H9 (cell line): Measurements from ENCODE around the gene LRRC61. TPM values are rescaled to one million over a fixed set of nuclear protein-coding genes. Genes with fewer than 3 reads are reported as not detected.

Experiments used
- DNase-seq: peaks from one replicate; pipeline ENCODE4 v3.0.0-alpha.2; 2017
- H2AFZ ChIP-seq: one replicate; pipeline ENCODE4 v1.6.1; 2013; ENCODE audit warnings: mild to moderate bottlenecking, low read length, control low read depth, moderate library complexity
- H2AK5ac ChIP-seq: 2 replicates; pipeline ENCODE4 v1.6.1; 2013; ENCODE audit warnings: low read length, control low read depth, mixed read lengths; ENCODE audit not compliant: insufficient read length
- H2BK120ac ChIP-seq: one replicate; pipeline ENCODE4 v1.6.1; 2013; ENCODE audit warnings: low read depth, mild to moderate bottlenecking, low read length, control low read depth, inconsistent platforms; ENCODE audit not compliant: poor library complexity, severe bottlenecking
- H2BK12ac ChIP-seq: 2 replicates; pipeline ENCODE4 v1.6.1; 2013; ENCODE audit warnings: low read length, control low read depth, mixed read lengths, low read depth; ENCODE audit not compliant: insufficient read length
- H2BK15ac ChIP-seq: 2 replicates; pipeline ENCODE4 v1.6.1; 2013; ENCODE audit warnings: low read depth, low read length, control low read depth
- H2BK20ac ChIP-seq: one replicate; pipeline ENCODE4 v1.6.1; 2013; ENCODE audit warnings: low read depth, mild to moderate bottlenecking, low read length, control low read depth, inconsistent platforms; ENCODE audit not compliant: poor library complexity, severe bottlenecking
- H2BK5ac ChIP-seq: 2 replicates; pipeline ENCODE4 v1.6.1; 2013; ENCODE audit warnings: low read length, control low read depth, mixed read lengths; ENCODE audit not compliant: insufficient read length
- H3K14ac ChIP-seq: 2 replicates; pipeline ENCODE4 v1.6.1; 2013; ENCODE audit warnings: low read length, control low read depth; ENCODE audit not compliant: insufficient read depth
- H3K18ac ChIP-seq: 2 replicates; pipeline ENCODE4 v1.6.1; 2013; ENCODE audit warnings: low read depth, mild to moderate bottlenecking, mixed read lengths, low read length, control low read depth; ENCODE audit not compliant: insufficient read length
- H3K23ac ChIP-seq: 2 replicates; pipeline ENCODE4 v1.6.1; 2013; ENCODE audit warnings: low read length, control low read depth, mixed read lengths, low read depth; ENCODE audit not compliant: insufficient read length
- H3K23me2 ChIP-seq: 2 replicates; pipeline ENCODE4 v1.6.1; 2013; ENCODE audit warnings: low read depth, mild to moderate bottlenecking, mixed read lengths, low read length, control low read depth; ENCODE audit not compliant: insufficient read length, poor library complexity, severe bottlenecking
- H3K27ac ChIP-seq: 2 replicates; pipeline ENCODE4 v1.5.1; 2013; ENCODE audit warnings: low read length, control low read depth, mixed read lengths, low read depth; ENCODE audit not compliant: insufficient read length
- H3K27me3 ChIP-seq: 2 replicates; pipeline ENCODE4 v1.6.1; 2013; ENCODE audit warnings: low read length, control low read depth, inconsistent platforms; ENCODE audit not compliant: insufficient read depth
- H3K4ac ChIP-seq: 2 replicates; pipeline ENCODE4 v1.6.1; 2013; ENCODE audit warnings: low read depth, mild to moderate bottlenecking, control low read depth, inconsistent platforms, low read length, moderate library complexity
- H3K4me1 ChIP-seq: 2 replicates; pipeline ENCODE4 v1.6.1; 2013; ENCODE audit warnings: low read length, control low read depth, inconsistent platforms; ENCODE audit not compliant: insufficient read depth
- H3K4me2 ChIP-seq: 2 replicates; pipeline ENCODE4 v1.6.1; 2013; ENCODE audit warnings: low read length, control low read depth, mixed read lengths; ENCODE audit not compliant: insufficient read length, insufficient read depth
- H3K56ac ChIP-seq: 2 replicates; pipeline ENCODE4 v1.6.1; 2013; ENCODE audit warnings: low read depth, mild to moderate bottlenecking, mixed read lengths, low read length, control low read depth; ENCODE audit not compliant: insufficient read length
- H3K79me1 ChIP-seq: 2 replicates; pipeline ENCODE4 v1.6.1; 2013; ENCODE audit warnings: low read depth, mild to moderate bottlenecking, moderate library complexity, low read length, control low read depth, inconsistent platforms; ENCODE audit not compliant: insufficient read depth, poor library complexity, severe bottlenecking
- H3K79me2 ChIP-seq: 2 replicates; pipeline ENCODE4 v1.6.1; 2013; ENCODE audit warnings: low read length, control low read depth, inconsistent platforms; ENCODE audit not compliant: insufficient read depth
- H3K9ac ChIP-seq: 2 replicates; pipeline ENCODE4 v1.6.1; 2013; ENCODE audit warnings: low read length, control low read depth, mixed read lengths; ENCODE audit not compliant: insufficient read length; ENCODE audit errors: extremely low read depth
- H3K9me3 ChIP-seq: one replicate; pipeline ENCODE4 v1.6.1; 2013; ENCODE audit warnings: low read depth, low read length, inconsistent platforms; ENCODE audit not compliant: control insufficient read depth
- H3T11ph ChIP-seq: one replicate; pipeline ENCODE4 v1.6.1; 2013; ENCODE audit warnings: mild to moderate bottlenecking, low read length, control low read depth, inconsistent platforms
- H4K20me1 ChIP-seq: one replicate; pipeline ENCODE4 v1.6.1; 2013; ENCODE audit not compliant: control insufficient read depth, insufficient read length, insufficient read depth
- H4K5ac ChIP-seq: 2 replicates; pipeline ENCODE4 v1.6.1; 2013; ENCODE audit warnings: low read depth, mild to moderate bottlenecking, mixed read lengths, low read length, control low read depth; ENCODE audit not compliant: insufficient read length
- H4K8ac ChIP-seq: replicated peaks from 2 replicates; pipeline ENCODE4 v1.6.1; 2013; ENCODE audit warnings: low read length, control low read depth, mixed read lengths, low read depth; ENCODE audit not compliant: insufficient read length
- H4K91ac ChIP-seq: 2 replicates; pipeline ENCODE4 v1.6.1; 2013; ENCODE audit warnings: low read depth, mild to moderate bottlenecking, moderate library complexity, mixed read lengths, low read length, control low read depth; ENCODE audit not compliant: insufficient read length
- H3K27ac Mint-ChIP-seq, 3 experiments: 2 replicates in 2 of 3; 3 replicates in 1 of 3; pipeline ENCODE4 v1.8.0; 2020 to 2021; ENCODE audit warnings: mixed read lengths in 3 of 3, mild to moderate bottlenecking in 1 of 3, moderate library complexity in 1 of 3
- H3K27me3 Mint-ChIP-seq: 2 replicates; pipeline ENCODE4 v1.8.0; 2021; ENCODE audit warnings: low read depth, mild to moderate bottlenecking, moderate library complexity, mixed read lengths
- H3K36me3 Mint-ChIP-seq, 3 experiments: 2 replicates in 2 of 3; 3 replicates in 1 of 3; pipeline ENCODE4 v1.8.0; 2020 to 2021; ENCODE audit warnings: low read depth in 3 of 3, mixed read lengths in 3 of 3; ENCODE audit not compliant: insufficient read depth in 1 of 3
- H3K4me1 Mint-ChIP-seq, 2 experiments: 2 replicates each; pipeline ENCODE4 v1.8.0; 2020; ENCODE audit warnings: mixed read lengths in 2 of 2
- H3K4me3 Mint-ChIP-seq, 2 experiments: 2 replicates in 1 of 2; 3 replicates in 1 of 2; pipeline ENCODE4 v1.8.0; 2020 to 2021; ENCODE audit warnings: mild to moderate bottlenecking in 2 of 2, mixed read lengths in 2 of 2, moderate library complexity in 1 of 2
- H3K9me3 Mint-ChIP-seq, 2 experiments: 2 replicates in 1 of 2; 3 replicates in 1 of 2; pipeline ENCODE4 v1.8.0; 2020; ENCODE audit warnings: mild to moderate bottlenecking in 2 of 2, mixed read lengths in 2 of 2, moderate library complexity in 1 of 2
- CTCF ChIP-seq: fragments of 200-600 bp; sonication (generic); conservative IDR thresholded peaks from 3 replicates; pipeline ENCODE4 v1.8.0; 2021; ENCODE audit warnings: antibody characterized with exemption, mild to moderate bottlenecking
- WGBS: extraction: QIAGEN DNeasy Blood & Tissue Kit; methylation state at CpG from one replicate; pipeline ENCODE4 v1.1.7; 2013; ENCODE audit warnings: missing lambda C conversion rate, low lambda C conversion rate, mixed read lengths; ENCODE audit not compliant: insufficient read length; ENCODE audit errors: extremely low coverage; 5-methylcytosine and 5-hydroxymethylcytosine counted together
- total RNA-seq: library from RNA; stranded (reverse); gene quantifications from 2 replicates; pipeline ENCODE4 v1.2.1, GENCODE V29; 2021

The LRRC61 gene
- total RNA-seq, 1 experiment from 2014 or later = 24.4 TPM

GRCh38 chr7:150375662-150376521, 52.7 kb downstream of the LRRC61 start:
- no peak overlapping the region for H2BK12ac ChIP-seq
- H3K79me2 ChIP-seq = no peaks in the 10 kb centered on the region; the same call in 1 of the 2 replicates
- WGBS = no CpG with 5 or more reads among the region's 10 CpGs
- no peak overlapping the region for H3K18ac ChIP-seq
- no peaks in the 10 kb centered on the region for H3K27me3 Mint-ChIP-seq
- H3K23ac ChIP-seq = no peak overlapping the region
- no peak overlapping the region for H3K14ac ChIP-seq
- no peaks in the 10 kb centered on the region for H3K9me3 Mint-ChIP-seq
- peak overlapping the region in 2 of 3 experiments; percentile 58 to 70; a peak in 3 of 7 replicates for H3K27ac Mint-ChIP-seq
- H3K9me3 ChIP-seq = no peaks in the 10 kb centered on the region
- TF ChIP-seq CTCF = no peak
- H4K8ac ChIP-seq = no peak overlapping the region
- H3K79me1 ChIP-seq = no peaks in the 10 kb centered on the region
- H3K4me3 Mint-ChIP-seq = peak overlapping the region in 1 of 2 experiments; percentile 33; a peak in 2 of 5 replicates
- no peak overlapping the region for H2BK5ac ChIP-seq
- H4K20me1 ChIP-seq = no peaks in the 10 kb centered on the region
- H4K5ac ChIP-seq = no peak overlapping the region
- H3K56ac ChIP-seq = no peak overlapping the region
- H3K23me2 ChIP-seq = peaks cover 11% of the 10 kb centered on the region
- H2AFZ ChIP-seq = no peak overlapping the region
- no peak overlapping the region for H2BK15ac ChIP-seq
- H2BK20ac ChIP-seq = no peak overlapping the region
- H3K9ac ChIP-seq = no peak overlapping the region
- H3K4me1 ChIP-seq = peaks cover 12% of the 10 kb centered on the region; the same call in 1 of the 2 replicates
- DNase-seq = no peak
- H3K4ac ChIP-seq = no peak overlapping the region
- peaks cover 26 to 37% (median 32%) of the 10 kb centered on the region in 3 experiments; a peak in 6 of 7 replicates for H3K36me3 Mint-ChIP-seq
- no peak overlapping the region for H4K91ac ChIP-seq
- no peak overlapping the region for H3K4me2 ChIP-seq
- H3T11ph ChIP-seq = no peak overlapping the region
- peaks cover 55 to 64% of the 10 kb centered on the region in 2 experiments for H3K4me1 Mint-ChIP-seq
- H2BK120ac ChIP-seq = no peak overlapping the region
- no peak overlapping the region for H2AK5ac ChIP-seq
- no peak overlapping the region for H3K27ac ChIP-seq
- no peaks in the 10 kb centered on the region for H3K27me3 ChIP-seq
